ENCODE data around the gene KYAT1. TPM values are rescaled to one million over a fixed set of nuclear protein-coding genes. Genes with fewer than 3 reads are reported as not detected.

KYAT1 gene
- total and polyA plus RNA-seq, 11 donors = 9.5 to 16.7 (median 12.6) TPM

DNA sequence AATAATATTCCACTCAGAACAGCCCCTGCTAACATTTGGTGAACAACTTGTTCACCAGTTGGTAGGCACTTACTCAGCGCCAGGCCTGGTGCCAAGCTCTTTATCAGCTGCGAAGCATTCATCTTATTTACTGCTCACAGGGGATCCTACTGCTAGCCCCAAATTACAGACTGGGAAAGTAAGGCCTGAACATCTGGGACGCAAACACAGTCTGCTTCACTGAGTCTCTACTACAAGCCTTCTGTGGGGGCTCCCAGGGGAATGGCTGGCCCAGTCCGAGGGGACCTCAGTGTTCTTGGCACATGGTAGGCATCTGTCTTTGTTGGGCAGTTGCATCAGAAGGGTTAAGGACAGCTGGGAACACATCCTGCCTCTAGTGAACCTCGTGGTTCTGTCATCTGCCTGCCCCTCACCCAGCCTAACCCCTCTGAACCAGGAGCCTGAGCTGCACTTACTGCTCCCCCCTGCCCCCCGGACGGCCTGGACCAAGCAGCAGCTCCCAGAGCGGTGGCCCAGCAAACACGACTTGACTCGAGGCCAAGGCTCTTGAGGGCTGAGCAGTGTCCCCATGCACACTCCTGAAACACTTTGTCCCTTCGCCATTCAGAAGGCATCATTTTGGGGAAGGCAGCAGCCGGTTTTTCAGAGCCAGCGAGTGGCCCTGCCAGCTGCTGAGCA lies 38.8 kb upstream of the KYAT1 start, which contains the start of gene PHYHD1:
TSS of gene PHYHD1 (plus strand) at position 602 of the 678 bp plus-strand sequence. CDS start 1,342 bp downstream, outside the sequence.
- intact Hi-C loops (cut with DNase I) = loop anchor here in 3 of 10 donors (5.0 kb wide), 1 partner anchor 38 kb away; the partner anchor contains the start of genes KYAT1 (in 3 of the 3) and LRRC8A (in 3 of the 3)
- H3K9me3 ChIP-seq = no peaks in the 10 kb centered on the region

DNA sequence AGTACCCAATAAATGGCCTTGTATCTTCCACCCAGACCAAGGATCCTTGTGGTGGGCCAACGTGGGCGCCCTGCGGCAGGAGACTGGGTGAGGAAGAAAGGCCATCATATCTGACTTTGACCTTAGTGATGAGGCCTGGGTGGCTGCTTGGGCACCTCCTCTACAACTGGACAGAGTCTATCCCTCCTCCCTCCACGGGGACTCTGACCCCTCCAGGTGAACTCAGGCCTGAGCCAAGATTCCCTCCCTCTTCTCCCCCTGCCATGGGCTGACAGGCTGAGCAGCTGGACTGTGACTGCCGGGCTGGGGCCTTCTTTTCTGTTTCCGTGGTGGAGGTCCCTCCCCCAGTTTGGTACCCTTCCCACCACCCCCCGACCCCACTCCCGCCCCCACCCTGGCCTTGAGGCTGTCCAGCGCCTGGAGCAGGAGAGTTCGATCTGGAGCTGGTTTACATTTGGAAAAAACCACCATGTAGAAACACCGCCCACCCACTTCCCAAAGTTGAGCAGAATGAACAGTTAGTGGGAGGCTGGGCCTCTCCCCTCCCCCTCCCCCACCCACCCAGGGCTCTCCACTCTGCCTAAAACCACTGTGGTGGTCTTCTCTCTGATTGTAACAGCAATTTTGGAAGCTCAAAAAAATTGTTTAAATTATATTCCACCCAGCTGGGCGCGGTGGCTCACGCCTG lies 37.8 kb upstream of the KYAT1 start:
- peaks cover 0 to 30% (median 19%) of the 10 kb centered on the region in 9 donors for H3K36me3 ChIP-seq
- H3K9me3 ChIP-seq = no peaks in the 10 kb centered on the region
- no peaks in the 10 kb centered on the region for H3K27me3 ChIP-seq
- no peak overlapping the region for H3K4me3 ChIP-seq
- peaks cover 16 to 77% (median 55%) of the 10 kb centered on the region in 12 donors for H3K4me1 ChIP-seq
- no peak for DNase-seq
- intact Hi-C loops (cut with DNase I) = loop anchor here in 5 of 10 donors (5.0 kb wide), 1 partner anchor 37 kb away; the partner anchor contains the start of genes KYAT1 (in 5 of the 5) and LRRC8A (in 5 of the 5)
- ATAC-seq = no peak
- H3K27ac ChIP-seq = peak overlapping the region in 9 of 12 donors; percentile 13 to 91 (median 85)
- WGBS, 4 donors = 81 to 92% (median 86%) methylated on average over 12 to 14 of the region's 14 CpGs
- TF ChIP-seq, protein P1, sequence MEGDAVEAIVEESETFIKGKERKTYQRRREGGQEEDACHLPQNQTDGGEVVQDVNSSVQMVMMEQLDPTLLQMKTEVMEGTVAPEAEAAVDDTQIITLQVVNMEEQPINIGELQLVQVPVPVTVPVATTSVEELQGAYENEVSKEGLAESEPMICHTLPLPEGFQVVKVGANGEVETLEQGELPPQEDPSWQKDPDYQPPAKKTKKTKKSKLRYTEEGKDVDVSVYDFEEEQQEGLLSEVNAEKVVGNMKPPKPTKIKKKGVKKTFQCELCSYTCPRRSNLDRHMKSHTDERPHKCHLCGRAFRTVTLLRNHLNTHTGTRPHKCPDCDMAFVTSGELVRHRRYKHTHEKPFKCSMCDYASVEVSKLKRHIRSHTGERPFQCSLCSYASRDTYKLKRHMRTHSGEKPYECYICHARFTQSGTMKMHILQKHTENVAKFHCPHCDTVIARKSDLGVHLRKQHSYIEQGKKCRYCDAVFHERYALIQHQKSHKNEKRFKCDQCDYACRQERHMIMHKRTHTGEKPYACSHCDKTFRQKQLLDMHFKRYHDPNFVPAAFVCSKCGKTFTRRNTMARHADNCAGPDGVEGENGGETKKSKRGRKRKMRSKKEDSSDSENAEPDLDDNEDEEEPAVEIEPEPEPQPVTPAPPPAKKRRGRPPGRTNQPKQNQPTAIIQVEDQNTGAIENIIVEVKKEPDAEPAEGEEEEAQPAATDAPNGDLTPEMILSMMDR (IDR thresholded peaks at IDR 0.05) = no peak
- TF ChIP-seq POLR2A (IDR thresholded peaks at IDR 0.05) = no peak

More for the DNA sequence above, 38.8 kb upstream of the KYAT1 start, which contains the start of gene PHYHD1:
- DNase-seq (peak in 4 of 5 donors; percentile 65 to 90 (median 84)), ATAC-seq (peak; percentile 44 to 79 (median 74))
- WGBS, 4 donors = 32 to 54% (median 35%) methylated on average over 7 to 13 of the region's 13 CpGs
- Histone ChIP-seq H3K27me3 (no peaks in the 10 kb centered on the region), H3K27ac (peak within 1 kb of the TSS; percentile 62 to 91 (median 86)), H3K4me3 (peak within 1 kb of the TSS in 11 of 12 donors; percentile 26 to 72 (median 63)), H3K36me3 (peaks cover 0 to 24% (median 17%) of the 10 kb centered on the region in 9 donors), H3K4me1 (peaks cover 16 to 68% (median 51%) of the 10 kb centered on the region in 12 donors)
- no peak for TF ChIP-seq POLR2A (IDR thresholded peaks at IDR 0.05)
- TF ChIP-seq, protein P1 (IDR thresholded peaks at IDR 0.05) = no peak

DNA sequence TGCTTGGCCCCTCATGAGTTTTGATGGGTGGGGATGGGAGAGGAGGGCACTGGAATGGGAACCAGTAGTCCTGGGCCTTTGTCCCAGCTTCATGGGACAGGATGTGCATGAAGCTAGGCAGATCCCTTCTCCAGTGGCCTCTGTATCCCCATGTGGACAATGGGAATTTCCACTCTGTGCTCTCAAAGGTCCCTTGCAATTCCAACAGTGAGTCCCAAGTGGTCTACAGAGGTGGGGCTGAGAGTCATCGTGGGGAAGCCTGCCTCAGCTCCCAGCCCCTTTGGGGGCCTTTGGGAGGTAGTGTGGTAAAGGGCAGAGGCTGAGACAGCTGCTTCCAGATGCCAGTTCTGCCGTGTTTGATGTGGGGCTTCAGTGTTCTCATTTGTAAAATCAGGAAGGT lies 37.2 kb upstream of the KYAT1 start:
- intact Hi-C loops (cut with DNase I) = loop anchor here in 2 of 10 donors (5.0 kb wide), 1 partner anchor 37 kb away; the partner anchor contains the start of genes KYAT1 (in 2 of the 2) and LRRC8A (in 2 of the 2)

More for the DNA sequence above, 37.2 kb upstream of the KYAT1 start:
- Histone ChIP-seq H3K9me3 (no peaks in the 10 kb centered on the region), H3K4me1 (peaks cover 16 to 83% (median 61%) of the 10 kb centered on the region in 12 donors), H3K27me3 (no peaks in the 10 kb centered on the region), H3K36me3 (peaks cover 0 to 33% (median 20%) of the 10 kb centered on the region in 9 donors), H3K4me3 (no peak overlapping the region), H3K27ac (peak overlapping the region in 8 of 12 donors; percentile 13 to 91 (median 81))
- 45 to 66% (median 57%) methylated on average over 2 of the region's 2 CpGs for WGBS, 4 donors
- TF ChIP-seq, protein P1 (IDR thresholded peaks at IDR 0.05) = no peak
- TF ChIP-seq POLR2A (IDR thresholded peaks at IDR 0.05) = no peak
- no peak for ATAC-seq
- DNase-seq = no peak
